ENCODE measurements around the gene CIITA. TPM values are rescaled to one million over a fixed set of nuclear protein-coding genes. Genes with fewer than 3 reads are reported as not detected.
"Not testable (repeated sequence)": the region's sequence is repeated elsewhere in the genome, so short reads cannot be mapped to it uniquely, and the experiment has no call there.

Gene CIITA, protein sequence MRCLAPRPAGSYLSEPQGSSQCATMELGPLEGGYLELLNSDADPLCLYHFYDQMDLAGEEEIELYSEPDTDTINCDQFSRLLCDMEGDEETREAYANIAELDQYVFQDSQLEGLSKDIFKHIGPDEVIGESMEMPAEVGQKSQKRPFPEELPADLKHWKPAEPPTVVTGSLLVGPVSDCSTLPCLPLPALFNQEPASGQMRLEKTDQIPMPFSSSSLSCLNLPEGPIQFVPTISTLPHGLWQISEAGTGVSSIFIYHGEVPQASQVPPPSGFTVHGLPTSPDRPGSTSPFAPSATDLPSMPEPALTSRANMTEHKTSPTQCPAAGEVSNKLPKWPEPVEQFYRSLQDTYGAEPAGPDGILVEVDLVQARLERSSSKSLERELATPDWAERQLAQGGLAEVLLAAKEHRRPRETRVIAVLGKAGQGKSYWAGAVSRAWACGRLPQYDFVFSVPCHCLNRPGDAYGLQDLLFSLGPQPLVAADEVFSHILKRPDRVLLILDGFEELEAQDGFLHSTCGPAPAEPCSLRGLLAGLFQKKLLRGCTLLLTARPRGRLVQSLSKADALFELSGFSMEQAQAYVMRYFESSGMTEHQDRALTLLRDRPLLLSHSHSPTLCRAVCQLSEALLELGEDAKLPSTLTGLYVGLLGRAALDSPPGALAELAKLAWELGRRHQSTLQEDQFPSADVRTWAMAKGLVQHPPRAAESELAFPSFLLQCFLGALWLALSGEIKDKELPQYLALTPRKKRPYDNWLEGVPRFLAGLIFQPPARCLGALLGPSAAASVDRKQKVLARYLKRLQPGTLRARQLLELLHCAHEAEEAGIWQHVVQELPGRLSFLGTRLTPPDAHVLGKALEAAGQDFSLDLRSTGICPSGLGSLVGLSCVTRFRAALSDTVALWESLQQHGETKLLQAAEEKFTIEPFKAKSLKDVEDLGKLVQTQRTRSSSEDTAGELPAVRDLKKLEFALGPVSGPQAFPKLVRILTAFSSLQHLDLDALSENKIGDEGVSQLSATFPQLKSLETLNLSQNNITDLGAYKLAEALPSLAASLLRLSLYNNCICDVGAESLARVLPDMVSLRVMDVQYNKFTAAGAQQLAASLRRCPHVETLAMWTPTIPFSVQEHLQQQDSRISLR
- 1 to 10 TPM; 1.8 to 3.2 TPM for total RNA-seq

DNA sequence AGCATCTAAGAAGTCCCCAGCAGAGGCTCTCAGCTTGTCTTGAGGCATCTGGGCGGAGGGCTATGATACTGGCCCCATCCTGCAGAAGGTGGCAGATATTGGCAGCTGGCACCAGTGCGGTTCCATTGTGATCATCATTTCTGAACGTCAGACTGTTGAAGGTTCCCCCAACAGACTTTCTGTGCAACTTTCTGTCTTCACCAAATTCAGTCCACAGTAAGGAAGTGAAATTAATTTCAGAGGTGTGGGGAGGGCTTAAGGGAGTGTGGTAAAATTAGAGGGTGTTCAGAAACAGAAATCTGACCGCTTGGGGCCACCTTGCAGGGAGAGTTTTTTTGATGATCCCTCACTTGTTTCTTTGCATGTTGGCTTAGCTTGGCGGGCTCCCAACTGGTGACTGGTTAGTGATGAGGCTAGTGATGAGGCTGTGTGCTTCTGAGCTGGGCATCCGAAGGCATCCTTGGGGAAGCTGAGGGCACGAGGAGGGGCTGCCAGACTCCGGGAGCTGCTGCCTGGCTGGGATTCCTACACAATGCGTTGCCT is at the start of gene CIITA:
Gene CIITA, plus strand, starts transcription at position 404 of the 543 bp plus-strand sequence. Its CDS starts 129 bp downstream, at position 533.
- intact Hi-C loops (cut with micrococcal nuclease) = loop anchor here (10.0 kb wide), 1 partner anchor 218 kb away; no protein-coding TSS in a partner anchor
- Mint-ChIP-seq H3K4me1 (ENCODE audit: low read depth) (peaks cover 69% of the 10 kb centered on the region), H3K9me3 (no peaks in the 10 kb centered on the region), H3K27me3 (peaks cover 68% of the 10 kb centered on the region), H3K36me3 (no peaks in the 10 kb centered on the region), H3K4me3 (peak within 1 kb of the TSS; percentile 75), H3K27ac (peak within 1 kb of the TSS; percentile 24)
- ChIA-PET POLR2A (interaction anchor here (0.5 kb wide), 1 partner anchor 128 kb away, joined by 3 read pairs; no protein-coding TSS in a partner anchor), CTCF (interaction anchor here (0.6 to 4.2 kb wide), 3 partner anchors 42 to 140 kb away, joined by 3 to 23 read pairs (median 3); no protein-coding TSS in a partner anchor)
- DNase-seq = peak; percentile 80

DNA sequence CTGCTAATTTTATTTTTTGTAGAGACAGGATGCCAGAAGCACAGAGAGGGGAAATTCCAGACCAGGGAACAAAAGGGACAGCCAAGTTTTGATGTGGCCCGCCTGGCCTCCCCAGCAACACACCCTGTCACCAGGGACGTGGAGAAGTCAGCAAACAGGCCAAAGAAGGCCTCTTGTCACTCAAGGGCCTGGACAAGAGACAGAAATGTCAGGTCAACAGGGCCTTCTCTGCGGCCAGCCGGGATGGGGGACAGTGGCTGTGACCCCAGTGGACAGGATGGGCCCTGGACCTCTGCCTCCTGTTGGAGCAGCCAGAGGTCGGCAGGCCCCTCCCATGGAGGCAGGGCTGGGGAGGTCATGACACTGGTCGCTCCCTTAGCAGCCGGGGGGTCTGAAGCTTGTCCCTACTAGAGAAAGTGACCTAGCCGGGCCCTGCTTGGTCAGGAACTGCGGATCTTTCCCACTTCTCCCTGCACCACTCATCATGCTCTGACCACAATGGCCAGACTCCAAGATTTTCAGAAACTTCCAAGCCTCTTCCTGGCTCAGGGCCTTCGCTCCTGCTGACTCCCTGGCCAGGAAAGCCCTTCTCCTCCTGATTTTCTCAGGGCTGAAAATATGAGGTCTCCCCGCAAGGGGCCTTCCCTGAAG is 49.2 kb upstream of the CIITA start:
- ChIA-PET CTCF (no interaction called here), POLR2A (no interaction called here)
- Mint-ChIP-seq H3K27me3 (no peaks in the 10 kb centered on the region), H3K36me3 (no peaks in the 10 kb centered on the region), H3K4me3 (no peak overlapping the region), H3K27ac (no peak overlapping the region), H3K4me1 (ENCODE audit: low read depth) (no peaks in the 10 kb centered on the region), H3K9me3 (no peaks in the 10 kb centered on the region)
- DNase-seq = no peak
- intact Hi-C loops (cut with micrococcal nuclease) = no loop called here

GRCh38 chr16:10828851-10829366 is 48.1 kb upstream of the CIITA start:
- Mint-ChIP-seq H3K4me3 (no peak overlapping the region), H3K36me3 (no peaks in the 10 kb centered on the region), H3K27ac (no peak overlapping the region), H3K4me1 (ENCODE audit: low read depth) (no peaks in the 10 kb centered on the region), H3K9me3 (no peaks in the 10 kb centered on the region), H3K27me3 (peaks cover under 1% of the 10 kb centered on the region)
- ChIA-PET CTCF (no interaction called here), POLR2A (no interaction called here)
- intact Hi-C loops (cut with micrococcal nuclease) = no loop called here
- DNase-seq = no peak

DNA sequence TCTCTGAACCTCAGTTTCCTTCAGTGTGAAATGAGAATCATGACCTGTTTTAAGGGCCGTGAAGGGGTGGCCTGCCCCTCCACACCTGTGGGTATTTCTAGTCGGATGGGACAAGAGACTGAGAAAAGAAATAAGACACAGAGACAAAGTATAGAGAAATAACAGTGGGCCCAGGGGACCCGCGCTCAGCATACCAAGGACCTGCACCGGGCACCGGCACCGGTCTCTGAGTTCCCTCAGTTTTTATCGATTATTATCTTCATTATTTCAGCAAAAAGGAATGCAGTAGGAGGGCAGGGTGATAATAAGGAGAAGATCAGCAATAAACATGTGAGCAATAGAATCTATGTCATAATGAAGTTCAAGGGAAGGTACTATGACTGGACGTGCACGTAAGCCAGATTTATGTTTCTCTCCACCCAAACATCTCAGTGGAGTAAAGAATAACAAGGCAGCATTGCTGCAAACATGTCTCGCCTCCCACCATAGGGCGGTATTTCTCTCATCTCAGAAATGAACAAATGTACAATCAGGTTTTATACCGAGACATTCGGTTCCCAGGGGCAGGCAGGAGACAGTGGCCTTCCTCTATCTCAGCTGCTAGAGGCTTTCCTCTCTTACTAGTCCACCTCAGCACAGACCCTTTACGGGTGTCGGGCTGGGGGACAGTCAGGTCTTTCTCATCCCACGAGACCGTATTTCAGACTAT is 47.5 kb upstream of the CIITA start:
- H3K36me3 Mint-ChIP-seq; CTCF ChIA-PET; H3K9me3 Mint-ChIP-seq; H3K4me3 Mint-ChIP-seq; POLR2A ChIA-PET; H3K27ac Mint-ChIP-seq; H3K4me1 Mint-ChIP-seq (ENCODE audit: low read depth); DNase-seq; H3K27me3 Mint-ChIP-seq; intact Hi-C loops (cut with micrococcal nuclease): not testable (repeated sequence)

- intact Hi-C loops (cut with micrococcal nuclease); CTCF ChIA-PET; POLR2A ChIA-PET; H3K9me3 Mint-ChIP-seq; H3K4me1 Mint-ChIP-seq (ENCODE audit: low read depth); DNase-seq; H3K4me3 Mint-ChIP-seq; H3K27ac Mint-ChIP-seq; H3K36me3 Mint-ChIP-seq: not testable (repeated sequence)
- peaks cover 11% of the 10 kb centered on the region for H3K27me3 Mint-ChIP-seq
Observed at GRCh38 chr16:10830240-10830639, 46.8 kb upstream of the CIITA start.

- Mint-ChIP-seq H3K9me3 (peaks cover 6% of the 10 kb centered on the region), H3K36me3 (no peaks in the 10 kb centered on the region), H3K27ac (no peak overlapping the region), H3K4me3 (no peak overlapping the region), H3K4me1 (ENCODE audit: low read depth) (peaks cover 4% of the 10 kb centered on the region), H3K27me3 (peaks cover 15% of the 10 kb centered on the region)
- ChIA-PET CTCF (interaction anchor here (1.0 kb wide), 1 partner anchor 11 kb away, joined by 3 read pairs; no protein-coding TSS in a partner anchor), POLR2A (no interaction called here)
- no peak for DNase-seq
- intact Hi-C loops (cut with micrococcal nuclease) = no loop called here
Observed at GRCh38 chr16:10831894-10832886, 44.8 kb upstream of the CIITA start.

DNA sequence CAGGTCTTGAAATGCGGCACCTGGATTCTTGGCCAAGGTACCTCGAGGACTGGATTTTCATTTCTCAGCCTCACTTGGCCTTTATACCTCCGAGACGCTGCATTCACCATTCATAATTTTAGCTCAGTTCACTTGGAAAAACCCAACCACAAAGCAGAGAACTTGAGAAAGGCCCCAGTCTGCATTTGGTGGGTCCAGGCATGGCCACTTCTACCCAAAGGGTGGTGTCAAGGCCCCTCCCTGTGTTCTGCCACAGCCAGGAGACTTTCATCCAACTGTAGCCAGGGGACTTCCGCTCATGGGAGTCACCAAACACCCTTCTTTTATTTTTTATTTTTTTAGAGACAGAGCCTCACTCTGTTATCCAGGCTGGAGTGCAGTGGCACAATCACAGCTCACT is 43.7 kb upstream of the CIITA start:
- Mint-ChIP-seq H3K27me3 (peaks cover 15% of the 10 kb centered on the region), H3K4me3 (no peak overlapping the region), H3K4me1 (ENCODE audit: low read depth) (peaks cover 4% of the 10 kb centered on the region), H3K9me3 (peaks cover 6% of the 10 kb centered on the region), H3K27ac (no peak overlapping the region), H3K36me3 (no peaks in the 10 kb centered on the region)
- DNase-seq = no peak
- POLR2A ChIA-PET = no interaction called here
- CTCF ChIA-PET = no interaction called here
- intact Hi-C loops (cut with micrococcal nuclease) = no loop called here

DNA sequence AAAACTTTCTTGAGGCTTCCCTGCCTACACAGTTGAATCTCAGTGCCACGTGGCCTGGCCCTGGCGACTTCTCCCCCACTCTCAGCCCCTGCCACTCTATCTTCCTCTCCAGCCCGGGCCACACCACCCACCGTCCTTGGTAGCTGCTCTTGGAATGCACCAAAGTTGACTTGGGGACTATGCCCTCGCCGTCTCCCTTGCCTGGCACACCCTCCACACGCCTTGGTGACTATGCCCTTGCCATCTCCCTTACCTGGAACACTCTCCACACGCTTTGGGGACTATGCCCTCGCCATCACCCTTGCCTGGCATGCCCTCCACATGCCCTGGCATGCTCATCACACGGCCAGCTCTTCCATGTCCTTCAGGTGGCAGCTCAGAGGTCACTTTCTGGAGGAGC is 42.9 kb upstream of the CIITA start:
- ChIA-PET CTCF (no interaction called here), POLR2A (no interaction called here)
- peaks cover 15% of the 10 kb centered on the region for H3K27me3 Mint-ChIP-seq
- no peak for DNase-seq
- H3K36me3 Mint-ChIP-seq = no peaks in the 10 kb centered on the region
- intact Hi-C loops (cut with micrococcal nuclease) = loop anchor here (2.0 kb wide), 1 partner anchor 37 kb away; no protein-coding TSS in a partner anchor
- peaks cover 4% of the 10 kb centered on the region for H3K4me1 Mint-ChIP-seq (ENCODE audit: low read depth)
- H3K27ac Mint-ChIP-seq = no peak overlapping the region
- peaks cover 6% of the 10 kb centered on the region for H3K9me3 Mint-ChIP-seq
- H3K4me3 Mint-ChIP-seq = no peak overlapping the region

DNA sequence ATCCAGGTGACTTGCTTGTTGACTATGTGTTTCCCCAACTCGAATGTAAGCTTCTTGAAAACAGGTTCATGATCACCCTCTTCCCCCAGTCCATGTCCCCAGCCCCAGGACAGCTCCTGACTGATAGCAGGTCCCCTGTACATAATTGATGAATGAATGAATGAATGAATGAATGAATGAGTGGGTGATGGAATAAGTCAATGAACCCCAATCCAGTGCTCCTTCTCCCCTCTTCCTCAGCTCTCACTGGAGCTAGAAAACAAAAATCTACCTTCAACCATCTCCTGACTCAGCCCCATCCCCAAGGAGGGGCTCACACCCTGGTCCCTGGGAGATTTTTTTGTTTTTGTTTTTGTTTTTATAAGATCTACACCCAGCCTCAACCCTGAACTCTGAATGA is 42.2 kb upstream of the CIITA start:
- Mint-ChIP-seq H3K36me3 (no peaks in the 10 kb centered on the region), H3K9me3 (peaks cover 6% of the 10 kb centered on the region), H3K27ac (no peak overlapping the region), H3K27me3 (peaks cover 15% of the 10 kb centered on the region), H3K4me3 (no peak overlapping the region), H3K4me1 (ENCODE audit: low read depth) (peaks cover 4% of the 10 kb centered on the region)
- DNase-seq = no peak
- ChIA-PET CTCF (no interaction called here), POLR2A (no interaction called here)
- intact Hi-C loops (cut with micrococcal nuclease) = loop anchor here (2.0 kb wide), 1 partner anchor 36 kb away; no protein-coding TSS in a partner anchor

DNA sequence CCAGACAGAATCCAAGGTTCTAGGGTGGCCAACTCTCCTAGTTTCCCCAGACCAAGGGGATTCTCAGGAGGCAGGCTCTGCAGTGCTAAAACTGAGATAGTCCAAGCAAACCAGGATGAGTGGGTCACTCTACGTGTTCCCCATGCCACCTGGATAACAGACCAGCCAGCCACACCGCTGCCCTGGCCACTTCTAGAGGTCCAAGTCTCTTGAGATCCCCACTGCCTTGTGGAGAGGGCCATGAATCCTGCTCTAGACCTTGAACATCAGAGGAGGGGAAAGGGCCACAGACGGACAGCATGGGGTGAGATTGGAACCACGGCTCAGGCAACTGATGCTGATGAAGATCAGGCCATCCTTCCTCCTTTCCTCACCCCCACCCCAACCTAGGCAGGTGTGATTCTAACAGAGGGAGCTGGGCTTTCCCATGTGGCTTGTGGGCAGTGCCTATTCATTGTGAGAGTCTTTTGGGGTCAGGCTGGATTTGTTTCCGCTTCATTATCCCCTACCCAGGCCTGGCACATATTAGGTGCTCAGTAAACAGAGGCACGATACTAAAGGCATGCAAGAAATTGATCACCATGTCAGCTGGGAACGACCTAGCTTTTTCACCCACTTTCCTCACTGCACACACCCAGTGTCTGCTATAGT is 41.6 kb upstream of the CIITA start:
- peaks cover 4% of the 10 kb centered on the region for H3K4me1 Mint-ChIP-seq (ENCODE audit: low read depth)
- H3K27ac Mint-ChIP-seq = no peak overlapping the region
- DNase-seq = peak; percentile 65
- CTCF ChIA-PET = no interaction called here
- H3K36me3 Mint-ChIP-seq = no peaks in the 10 kb centered on the region
- no peak overlapping the region for H3K4me3 Mint-ChIP-seq
- peaks cover 15% of the 10 kb centered on the region for H3K27me3 Mint-ChIP-seq
- peaks cover 6% of the 10 kb centered on the region for H3K9me3 Mint-ChIP-seq
- POLR2A ChIA-PET = no interaction called here
- intact Hi-C loops (cut with micrococcal nuclease) = loop anchor here (2.0 kb wide), 1 partner anchor 35 kb away; no protein-coding TSS in a partner anchor

Data from activated CD4-positive, alpha-beta memory T cell treated with anti-CD3 and anti-CD28 coated beads for 36 hours (primary cell).